Measurements from ENCODE around the gene ZRSR2. TPM values are rescaled to one million over a fixed set of nuclear protein-coding genes. Genes with fewer than 3 reads are reported as not detected.
A peak's percentile ranks its signal among the peaks of the same experiment; 100 is the strongest.

Gene ZRSR2
- polyA plus RNA-seq, 1 of the 3 experiments (the other 2 are of a cell fraction): 14.3 TPM

GRCh38 chrX:15816438-15816809 lies 26.1 kb downstream of the ZRSR2 start:
- ChIA-PET CTCF (interaction anchor here (0.6 to 2.7 kb wide), 10 partner anchors 9 to 629 kb away, joined by 3 to 11 read pairs (median 4); partner anchors contain the start of gene CA5B), POLR2A (no interaction called here)
- 4% methylated on average over 1 of the region's 1 CpG for WGBS (ENCODE audit: low lambda C conversion rate)
- no peaks in the 10 kb centered on the region for H3F3A ChIP-seq (replicated peaks; ENCODE audit: insufficient read depth)
- DNase-seq: no peak
- no peak overlapping the region for H2AFZ ChIP-seq (ENCODE audit: low read depth)
- no peaks in the 10 kb centered on the region; a peak in 2 of 4 replicates for H3K4me1 ChIP-seq (ENCODE audit: control insufficient read depth in 1 of 2, insufficient read depth in 2 of 2, low read depth in 1 of 2, low read length in 1 of 2)
- H3K79me2 ChIP-seq (ENCODE audit: insufficient read depth): no peaks in the 10 kb centered on the region
- no peaks in the 10 kb centered on the region for H3K9me3 ChIP-seq
- H3K9me2 ChIP-seq: no peaks in the 10 kb centered on the region
- H4K20me1 ChIP-seq (ENCODE audit: insufficient read depth): no peaks in the 10 kb centered on the region
- no peak overlapping the region for H3K9ac ChIP-seq
- TF ChIP-seq CTCF (IDR thresholded peaks at IDR 0.05) (peak; percentile 1; the same call in 1 of the 2 replicates), NRF1 (IDR thresholded peaks at IDR 0.05; ENCODE audit: low read depth, low read length) (no peak), MAX (IDR thresholded peaks at IDR 0.05; ENCODE audit: low read depth) (no peak), ELF1 (IDR thresholded peaks at IDR 0.05) (no peak)
- H3K36me3 ChIP-seq (replicated peaks in 1 of 2; ENCODE audit: control insufficient read depth in 1 of 2, insufficient read depth in 2 of 2, low read length in 1 of 2): peaks cover 53 to 69% of the 10 kb centered on the region in 2 experiments
- no peaks in the 10 kb centered on the region for H3K27me3 ChIP-seq (ENCODE audit: insufficient read depth)
- no peak overlapping the region; a peak in 1 of 4 replicates for H3K27ac ChIP-seq (ENCODE audit: low read depth in 2 of 2, low read length in 1 of 2)
- H3K4me2 ChIP-seq: no peak overlapping the region
- H3K4me3 ChIP-seq (ENCODE audit: low read depth in 2 of 2, low read length in 1 of 2): no peak overlapping the region

GRCh38 chrX:15816886-15817285 lies 26.6 kb downstream of the ZRSR2 start:
- Histone ChIP-seq H2AFZ (ENCODE audit: low read depth) (no peak overlapping the region), H3K4me2 (no peak overlapping the region), H3K27me3 (ENCODE audit: insufficient read depth) (no peaks in the 10 kb centered on the region), H4K20me1 (ENCODE audit: insufficient read depth) (no peaks in the 10 kb centered on the region), H3K36me3 (replicated peaks in 1 of 2; ENCODE audit: control insufficient read depth in 1 of 2, insufficient read depth in 2 of 2, low read length in 1 of 2) (peaks cover 57 to 71% of the 10 kb centered on the region in 2 experiments), H3K4me3 (ENCODE audit: low read depth in 2 of 2, low read length in 1 of 2) (no peak overlapping the region), H3K79me2 (ENCODE audit: insufficient read depth) (no peaks in the 10 kb centered on the region), H3K9ac (no peak overlapping the region), H3K27ac (ENCODE audit: low read depth in 2 of 2, low read length in 1 of 2) (no peak overlapping the region; a peak in 1 of 4 replicates), H3K4me1 (ENCODE audit: control insufficient read depth in 1 of 2, insufficient read depth in 2 of 2, low read depth in 1 of 2, low read length in 1 of 2) (no peaks in the 10 kb centered on the region; a peak in 2 of 4 replicates), H3K9me3 (no peaks in the 10 kb centered on the region), H3F3A (replicated peaks; ENCODE audit: insufficient read depth) (no peaks in the 10 kb centered on the region), H3K9me2 (no peaks in the 10 kb centered on the region)
- no peak for TF ChIP-seq GATA2 (CRISPR knock-in tag; IDR thresholded peaks at IDR 0.05)
- TF ChIP-seq EZH2phosphoT487 (IDR thresholded peaks at IDR 0.05; ENCODE audit: borderline replicate concordance, low read depth): no peak
- no peak for TF ChIP-seq RCOR1 (IDR thresholded peaks at IDR 0.05; ENCODE audit: low read length)
- TF ChIP-seq NRF1 (IDR thresholded peaks at IDR 0.05; ENCODE audit: low read depth, low read length): no peak
- TF ChIP-seq GABPA (IDR thresholded peaks at IDR 0.05; ENCODE audit: low read depth): no peak
- 0 out of 2 replicates have a peak, but pooled peaks have one; percentile 33 for TF ChIP-seq MXI1 (IDR thresholded peaks at IDR 0.05; ENCODE audit: low read depth, low read length)
- WGBS (ENCODE audit: low lambda C conversion rate): 82% methylated on average over 4 of the region's 4 CpGs
- peak; percentile 29 for DNase-seq
- ChIA-PET CTCF (interaction anchor here (0.6 to 2.7 kb wide), 6 partner anchors 8 to 628 kb away, joined by 3 to 11 read pairs (median 4); no protein-coding TSS in a partner anchor), POLR2A (no interaction called here)
